A673 (cell line): ENCODE measurements around the gene GAB4.

Experiments used
- EZH2 ChIP-seq: fragments of 200-600 bp; sonication (generic); IDR thresholded peaks from 2 replicates; pipeline ENCODE4 v1.6.1; 2017; ENCODE audit warnings: borderline replicate concordance, low read depth, mild to moderate bottlenecking, mixed read lengths, antibody characterized with exemption, low read length; ENCODE audit not compliant: poor library complexity, severe bottlenecking
- TF ChIP-seq, protein P1 (sequence below): fragments of 300-800, 200-600 bp; sonication (generic); conservative IDR thresholded peaks from 2 replicates; pipeline ENCODE4 v1.5.1; 2017; ENCODE audit warnings: low read depth, mild to moderate bottlenecking, antibody characterized with exemption, low read length, moderate library complexity, mixed read lengths

DNA sequence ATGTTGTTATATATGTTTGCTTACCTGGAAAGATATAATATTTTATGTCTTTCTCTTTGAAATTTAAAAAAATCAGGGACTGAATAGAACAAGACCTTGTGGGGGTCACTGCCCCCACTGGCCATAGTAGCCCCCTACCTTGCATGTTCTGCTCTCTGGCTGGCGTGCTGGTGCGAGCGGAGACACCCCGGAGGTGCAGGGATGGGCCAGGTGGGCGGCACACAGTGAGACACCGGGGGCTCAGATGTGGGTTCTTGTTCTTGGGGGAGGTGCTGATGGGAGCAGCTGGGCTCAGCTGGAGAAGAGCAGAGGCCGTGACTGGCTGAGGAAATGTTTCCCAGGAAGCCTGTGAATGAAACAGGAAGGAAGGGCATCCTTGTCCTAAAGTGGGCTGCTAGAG is 20.2 kb downstream of the GAB4 start:
- TF ChIP-seq EZH2, result no peak
- TF ChIP-seq, protein P1, sequence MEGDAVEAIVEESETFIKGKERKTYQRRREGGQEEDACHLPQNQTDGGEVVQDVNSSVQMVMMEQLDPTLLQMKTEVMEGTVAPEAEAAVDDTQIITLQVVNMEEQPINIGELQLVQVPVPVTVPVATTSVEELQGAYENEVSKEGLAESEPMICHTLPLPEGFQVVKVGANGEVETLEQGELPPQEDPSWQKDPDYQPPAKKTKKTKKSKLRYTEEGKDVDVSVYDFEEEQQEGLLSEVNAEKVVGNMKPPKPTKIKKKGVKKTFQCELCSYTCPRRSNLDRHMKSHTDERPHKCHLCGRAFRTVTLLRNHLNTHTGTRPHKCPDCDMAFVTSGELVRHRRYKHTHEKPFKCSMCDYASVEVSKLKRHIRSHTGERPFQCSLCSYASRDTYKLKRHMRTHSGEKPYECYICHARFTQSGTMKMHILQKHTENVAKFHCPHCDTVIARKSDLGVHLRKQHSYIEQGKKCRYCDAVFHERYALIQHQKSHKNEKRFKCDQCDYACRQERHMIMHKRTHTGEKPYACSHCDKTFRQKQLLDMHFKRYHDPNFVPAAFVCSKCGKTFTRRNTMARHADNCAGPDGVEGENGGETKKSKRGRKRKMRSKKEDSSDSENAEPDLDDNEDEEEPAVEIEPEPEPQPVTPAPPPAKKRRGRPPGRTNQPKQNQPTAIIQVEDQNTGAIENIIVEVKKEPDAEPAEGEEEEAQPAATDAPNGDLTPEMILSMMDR, result no peak
